Left kidney (tissue), 8 donors: ENCODE results near the gene SLC1A5. TPM values are rescaled to one million over a fixed set of nuclear protein-coding genes. Genes with fewer than 3 reads are reported as not detected.
"Not testable (repeated sequence)": the region's sequence is repeated elsewhere in the genome, so short reads cannot be mapped to it uniquely, and the experiment has no call there.

ENCODE experiments used
- DNase-seq: peaks from one replicate; pipeline ENCODE4 v3.0.0-alpha.2; 2013
- long read RNA-seq, 8 donors: transcript quantifications; one replicate each; lab custom pipeline, GENCODE V29; 2026
- polyA plus RNA-seq: library from polyadenylated mRNA; unstranded; fragments of 120-200 nt; gene quantifications from one replicate; pipeline ENCODE4 v1.2.1, GENCODE V29; 2013; ENCODE audit not compliant: insufficient read length

The SLC1A5 gene
- 34.3 TPM for polyA plus RNA-seq
- long read RNA-seq, donor 1, transcript SLC1A5-203 (8 exons, 2,882 nt): major isoform, 15 of 16 reads
- long read RNA-seq, donor 1, partial matches to known transcripts: 0 of 16 reads
- long read RNA-seq, donor 1, other reads (novel, unspliced or antisense): 0 of 16 reads
- long read RNA-seq, donor 2, transcript SLC1A5-203 (8 exons, 2,882 nt): major isoform, 13 of 16 reads
- long read RNA-seq, donor 2, partial matches to known transcripts: 0 of 16 reads
- long read RNA-seq, donor 2, other reads (novel, unspliced or antisense): 0 of 16 reads
- long read RNA-seq, donor 3, transcript SLC1A5-203 (8 exons, 2,882 nt): major isoform, 9 of 18 reads
- long read RNA-seq, donor 3, partial matches to known transcripts: 9 of 18 reads
- long read RNA-seq, donor 3, other reads (novel, unspliced or antisense): 0 of 18 reads
- long read RNA-seq, donor 4: 0 reads
- long read RNA-seq, donor 5, transcript SLC1A5-203 (8 exons, 2,882 nt): major isoform, 12 of 13 reads
- long read RNA-seq, donor 5, partial matches to known transcripts: 0 of 13 reads
- long read RNA-seq, donor 5, other reads (novel, unspliced or antisense): 0 of 13 reads
- long read RNA-seq, donor 6, transcript SLC1A5-203 (8 exons, 2,882 nt): major isoform, 18 of 33 reads
- long read RNA-seq, donor 6, partial matches to known transcripts: 14 of 33 reads
- long read RNA-seq, donor 6, other reads (novel, unspliced or antisense): 0 of 33 reads
- long read RNA-seq, donor 7, transcript SLC1A5-203 (8 exons, 2,882 nt): major isoform, 21 of 21 reads
- long read RNA-seq, donor 7, partial matches to known transcripts: 0 of 21 reads
- long read RNA-seq, donor 7, other reads (novel, unspliced or antisense): 0 of 21 reads
- long read RNA-seq, donor 8, partial matches to known transcripts: 0 of 3 reads
- long read RNA-seq, donor 8, other reads (novel, unspliced or antisense): 0 of 3 reads

DNA sequence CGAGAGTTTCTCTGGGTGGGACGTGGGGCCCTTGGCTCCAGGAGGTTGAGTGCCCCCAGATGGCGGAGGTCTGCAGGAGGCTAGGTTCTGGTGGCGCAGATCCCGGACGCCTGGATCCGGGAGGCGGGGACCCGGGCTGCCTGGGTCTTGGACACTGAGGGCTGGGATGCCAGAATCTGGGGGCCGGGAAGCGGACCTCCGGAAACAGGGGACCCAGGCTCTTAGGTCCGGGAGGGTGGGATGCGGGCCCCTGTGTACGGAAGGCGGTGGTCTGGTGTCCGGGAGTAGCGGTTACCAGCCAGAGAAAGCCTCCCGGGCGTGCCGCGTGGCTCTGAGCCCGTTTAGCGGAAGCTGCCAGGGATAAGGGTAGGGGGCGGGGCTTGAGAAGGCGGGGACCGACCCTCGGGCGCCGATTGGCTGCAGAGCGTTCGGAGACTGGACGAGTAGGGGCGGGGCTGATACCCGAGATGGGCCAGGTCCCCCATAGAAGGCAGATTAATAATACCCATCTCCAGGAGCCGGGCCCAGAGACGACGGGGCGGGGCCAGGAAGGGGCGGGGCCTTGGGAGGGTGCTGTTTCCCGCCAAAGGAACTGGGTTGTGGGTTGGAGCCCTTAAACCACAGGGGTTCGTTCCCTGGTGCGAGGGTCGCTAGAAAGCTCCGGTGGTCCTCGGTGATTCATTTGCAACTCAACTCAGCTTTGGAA lies at the start of gene SLC1A5:
Gene SLC1A5, minus strand, starts transcription at position 333 of the 706 bp plus-strand sequence. CDS start 629 bp downstream, outside the sequence.
- DNase-seq: peak; percentile 91

DNA sequence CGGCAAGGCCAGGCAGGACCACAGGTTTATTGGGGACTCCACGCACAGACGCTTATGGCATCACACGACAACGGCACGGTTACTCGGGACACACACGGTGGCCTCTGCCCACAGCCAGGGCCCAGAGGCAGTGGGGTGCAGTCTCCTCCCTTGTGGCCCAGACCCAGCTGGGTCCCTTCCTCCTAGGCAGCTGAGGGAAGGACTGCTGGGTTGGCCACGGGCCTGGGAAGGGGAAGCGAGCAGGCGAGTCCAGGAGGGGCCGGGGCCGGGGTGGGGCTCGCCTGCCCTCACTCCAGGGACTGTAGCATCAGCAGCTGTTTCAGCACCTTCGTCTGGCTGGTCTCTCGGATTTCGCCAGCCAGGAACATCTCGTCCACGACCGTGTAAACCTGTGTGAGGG lies 49.8 kb upstream of the SLC1A5 start:
- no peak for DNase-seq

DNA sequence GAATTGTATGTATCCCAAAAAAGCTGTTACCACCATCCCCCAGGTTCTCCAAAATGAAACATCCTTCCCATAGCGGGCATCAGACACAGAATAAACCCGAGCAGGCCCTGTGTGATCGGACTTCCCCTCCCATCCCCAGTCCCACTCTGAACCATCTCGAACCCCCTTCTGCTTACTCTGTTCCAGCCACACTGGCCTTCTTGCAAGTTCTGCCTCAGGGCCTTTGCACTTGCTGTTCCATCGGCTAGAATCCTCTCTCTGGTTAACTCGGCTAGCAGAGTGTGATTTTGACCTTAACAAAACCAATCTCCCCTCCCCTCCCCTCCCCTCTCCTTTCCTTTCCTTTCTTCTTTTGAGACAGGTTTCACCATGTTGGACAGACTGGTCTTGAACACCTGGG lies 46.6 kb upstream of the SLC1A5 start:
- DNase-seq: no peak

DNA sequence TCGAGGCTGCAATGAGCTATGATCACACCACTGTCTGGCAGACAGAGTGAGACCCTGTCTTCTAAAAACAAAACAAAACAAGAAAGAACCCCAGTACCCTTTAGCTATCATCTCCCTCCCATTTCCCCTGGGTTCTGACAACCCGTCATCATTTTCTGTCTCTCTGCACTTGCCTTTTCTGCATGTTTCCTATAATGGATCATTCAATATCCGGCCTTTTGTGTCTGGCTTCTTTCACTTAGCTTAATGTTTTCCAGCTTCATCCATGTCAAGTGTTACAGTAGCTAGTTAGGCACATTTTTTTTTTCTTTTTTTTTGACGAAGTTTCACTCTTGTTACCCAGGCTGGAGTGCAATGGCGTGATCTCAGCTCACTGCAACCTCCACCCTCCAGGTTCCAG lies 45.7 kb upstream of the SLC1A5 start:
- DNase-seq: no peak

DNA sequence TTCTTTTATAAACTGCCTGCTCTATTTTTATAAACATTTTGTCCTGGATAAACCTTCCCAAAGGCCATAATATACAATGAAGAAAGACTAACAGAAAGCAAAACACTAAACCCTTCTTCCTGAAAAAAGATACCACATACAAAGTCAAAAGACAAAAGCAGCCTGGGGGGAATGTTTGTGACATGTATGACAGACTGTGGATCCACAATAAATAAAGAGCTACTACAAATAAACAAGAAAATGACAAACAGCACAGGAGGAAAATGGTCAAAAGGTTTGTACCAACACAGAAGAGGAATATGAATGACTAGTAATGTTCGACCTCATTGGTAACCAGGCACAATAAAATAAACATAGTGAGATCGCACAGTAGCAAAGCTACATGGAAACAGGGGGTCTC lies 42.5 kb upstream of the SLC1A5 start:
- DNase-seq: no peak

DNA sequence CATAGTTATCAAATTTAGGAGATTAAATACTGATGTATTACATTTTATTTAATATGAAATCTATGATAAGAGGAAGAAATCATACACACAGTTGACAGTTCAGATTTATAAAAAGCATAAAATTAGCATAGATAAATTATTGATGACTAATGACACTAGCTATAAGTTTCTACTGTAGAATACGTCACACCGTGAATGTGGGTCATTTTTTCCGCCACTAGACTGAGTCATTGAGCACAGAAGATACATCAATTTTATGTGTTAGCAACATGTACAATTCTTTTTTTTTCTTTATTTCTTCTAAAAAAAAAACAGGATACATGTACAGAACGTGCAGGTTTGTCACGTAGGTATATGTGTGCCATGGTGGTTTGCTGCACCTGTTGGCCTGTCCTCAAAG lies 40.1 kb upstream of the SLC1A5 start:
- no peak for DNase-seq

DNA sequence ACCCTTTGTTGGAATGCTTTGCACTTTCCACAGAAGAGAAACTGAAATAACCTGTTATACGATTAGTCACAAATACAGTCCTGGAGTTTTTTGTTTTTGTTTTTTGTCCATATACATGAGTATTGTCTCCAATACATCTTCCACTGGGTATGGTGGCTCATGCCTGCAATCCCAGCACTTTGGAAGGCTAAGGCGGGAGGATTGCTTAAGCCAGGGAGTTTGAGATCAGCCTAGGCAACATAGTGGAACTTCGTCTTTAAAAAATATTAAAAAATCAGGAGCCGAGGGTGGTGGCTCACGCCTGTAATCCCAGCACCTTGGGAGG lies 37.3 kb upstream of the SLC1A5 start:
- DNase-seq: no peak

DNA sequence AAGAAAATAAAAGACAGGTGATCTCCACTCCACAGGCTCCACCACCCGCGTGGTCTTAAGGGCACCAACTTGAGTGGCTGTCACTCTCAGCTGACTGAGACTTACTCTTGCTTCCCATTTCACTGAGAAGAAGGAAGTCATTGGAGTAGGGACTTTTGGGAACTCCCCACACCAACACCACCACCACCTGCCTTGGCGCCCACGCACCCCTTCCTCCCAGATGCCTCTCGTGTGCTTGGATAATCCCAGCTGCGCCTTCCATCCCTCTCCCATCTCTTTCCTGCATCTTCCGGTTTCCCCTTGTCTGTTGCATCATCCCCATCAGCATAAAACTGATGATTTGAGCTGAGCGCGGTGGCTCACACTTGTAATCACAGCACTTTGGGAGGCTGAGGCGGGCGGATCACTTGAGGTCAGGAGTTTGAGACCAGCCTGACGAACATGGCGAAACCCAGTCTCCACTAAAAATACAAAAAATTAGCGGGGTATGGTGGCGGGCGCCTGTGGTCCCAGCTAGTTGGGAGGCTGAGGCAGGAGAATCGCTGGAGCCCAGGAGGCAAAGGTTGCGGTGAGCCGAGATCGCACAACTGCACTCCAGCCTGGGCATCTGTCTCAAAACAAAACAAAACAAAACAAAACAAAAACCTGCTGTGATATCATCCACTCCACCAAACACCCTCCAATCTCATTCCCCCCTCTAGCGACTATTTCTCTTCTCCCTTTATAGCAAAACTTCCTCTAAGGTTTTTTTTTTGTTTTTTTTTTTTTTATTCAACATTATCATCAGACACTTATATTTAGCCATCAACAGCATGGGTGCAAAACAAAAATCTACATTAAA lies 36.7 kb upstream of the SLC1A5 start:
- no peak for DNase-seq

DNA sequence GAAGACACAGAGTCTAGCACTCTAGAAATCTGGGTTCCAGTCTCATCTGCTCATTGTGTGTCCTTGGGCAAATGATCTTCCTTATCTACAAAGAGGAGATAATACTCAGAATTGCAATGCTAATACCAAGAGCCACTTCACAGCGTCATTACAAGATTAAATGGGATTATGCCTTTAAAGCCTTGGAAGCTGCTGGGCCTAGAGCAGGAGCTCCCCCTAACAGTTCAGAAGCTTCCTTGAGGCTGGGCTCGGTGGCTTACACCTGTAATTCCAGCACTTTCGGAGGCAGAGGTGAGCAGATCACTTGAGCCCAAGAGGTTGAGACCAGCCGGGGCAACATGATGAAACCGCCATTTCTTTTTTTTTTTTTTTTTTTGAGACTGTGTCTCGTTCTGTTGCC lies 34.7 kb upstream of the SLC1A5 start:
- no peak for DNase-seq

DNA sequence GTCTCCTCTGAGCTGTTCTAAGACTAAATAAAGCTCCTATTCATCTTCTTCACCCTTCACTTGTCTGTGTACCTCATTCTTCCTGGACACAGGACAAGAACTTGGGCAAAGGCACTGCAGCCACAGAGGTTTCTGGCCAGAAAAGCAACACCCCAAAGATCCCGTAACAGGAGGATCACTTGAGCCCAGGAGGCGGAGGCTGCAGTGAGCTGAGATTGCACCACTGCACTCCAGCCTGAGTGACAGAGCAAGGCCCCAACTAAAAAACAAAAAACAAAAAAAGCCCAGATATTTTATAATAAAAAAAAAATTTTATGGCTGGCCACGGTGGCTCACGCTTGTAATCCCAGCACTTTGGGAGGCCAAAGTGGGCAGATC lies 34.0 kb upstream of the SLC1A5 start:
- not testable (repeated sequence) for DNase-seq

DNA sequence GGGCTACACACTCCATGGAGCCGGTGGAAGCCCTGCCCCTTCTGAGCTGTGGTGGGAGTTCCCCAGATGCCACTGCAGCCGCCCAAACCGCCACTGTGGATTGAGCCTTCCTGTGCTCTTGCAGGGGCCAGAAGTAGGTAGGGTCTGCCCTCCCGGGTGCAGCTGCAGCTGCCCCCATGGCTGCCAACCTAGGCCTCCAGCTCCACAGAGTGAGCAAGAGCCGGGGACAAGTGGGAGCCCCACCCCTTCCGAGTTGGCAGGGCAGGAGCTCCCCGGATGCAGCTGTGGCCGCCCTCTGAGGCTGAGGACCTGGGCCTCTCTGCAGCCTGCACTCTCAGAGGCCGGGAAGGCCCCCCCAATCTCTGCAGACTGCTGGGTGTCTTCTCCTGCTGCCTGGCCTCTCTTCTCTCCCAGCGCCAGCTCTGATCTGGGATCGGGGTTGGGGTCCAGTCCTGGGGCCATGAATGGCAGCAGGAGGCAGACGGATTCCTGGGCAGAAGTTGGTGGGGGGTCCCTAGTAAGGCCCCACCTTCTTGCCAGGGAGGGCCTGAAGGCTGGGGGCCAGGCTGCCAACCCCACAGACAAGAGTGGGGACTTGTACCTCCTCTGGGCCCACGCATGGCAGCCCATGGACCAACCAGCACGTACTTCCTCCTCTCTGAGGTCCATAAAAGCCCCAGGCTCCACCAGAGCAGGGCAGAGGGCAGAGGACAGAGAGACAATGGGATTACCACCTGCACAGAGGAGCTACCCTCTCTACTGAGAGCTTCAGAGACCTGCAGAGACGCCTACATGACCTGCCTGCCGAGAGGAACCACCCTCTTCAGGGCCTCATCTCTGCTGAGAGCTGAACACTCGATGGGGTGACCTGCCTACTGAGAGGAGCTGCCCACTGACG lies 33.4 kb upstream of the SLC1A5 start:
- no peak for DNase-seq

DNA sequence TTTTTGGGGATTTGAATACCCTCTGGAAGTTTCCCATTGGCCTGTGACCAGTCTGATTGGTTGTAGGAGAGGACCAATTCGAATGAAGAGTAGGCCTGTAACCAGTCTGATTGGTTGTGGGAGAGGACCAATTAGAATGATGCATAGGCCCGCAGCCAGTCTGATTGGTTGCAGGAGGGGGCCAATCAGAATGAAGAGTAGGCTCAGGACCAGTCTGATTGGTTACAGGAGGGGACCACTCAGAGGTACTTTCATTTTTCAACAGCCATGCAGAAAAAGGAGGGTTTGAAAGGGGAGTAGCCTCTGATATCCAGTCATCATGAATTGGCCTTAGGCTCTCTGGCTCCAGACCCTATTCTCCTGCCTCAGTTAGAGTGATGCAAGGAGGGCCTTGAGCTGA lies 30.4 kb upstream of the SLC1A5 start:
- DNase-seq: no peak

DNA sequence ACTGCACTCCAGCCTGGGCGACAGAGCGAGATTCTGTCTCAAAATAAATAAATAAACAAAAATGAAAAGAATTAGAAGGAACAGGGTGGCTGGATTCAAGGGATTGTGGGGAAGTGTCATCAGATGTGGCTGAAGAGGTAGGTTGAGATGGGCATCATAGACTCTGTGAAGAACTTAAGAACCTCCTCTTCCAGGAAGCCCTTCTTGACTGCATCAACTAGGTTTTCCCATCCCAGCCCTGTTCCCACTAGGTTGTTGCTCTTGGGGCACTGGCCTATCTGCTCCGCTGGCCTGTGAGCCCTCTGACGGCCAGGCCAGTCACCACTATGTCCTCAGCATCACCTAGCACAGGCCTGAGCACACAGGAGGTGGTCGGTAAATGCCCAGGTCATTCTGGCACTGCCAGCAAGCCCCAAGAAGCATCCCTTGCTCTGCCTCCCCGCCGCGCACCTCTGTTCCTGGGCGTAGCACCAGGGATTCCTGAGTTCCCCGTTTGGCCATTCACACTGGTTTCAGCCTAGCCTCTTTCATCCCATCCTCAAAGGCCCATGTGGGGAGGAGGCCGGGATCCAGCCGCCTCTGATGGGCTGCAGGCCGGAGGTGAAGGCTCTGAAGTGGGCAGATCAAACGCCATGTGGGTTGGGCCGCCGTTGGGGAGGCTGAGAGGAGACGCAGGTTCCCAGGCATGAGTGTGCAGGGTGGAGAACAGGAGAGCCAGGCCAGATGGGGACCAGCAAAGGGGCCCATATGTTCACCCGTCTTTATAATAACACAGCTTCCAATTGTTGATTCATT lies 27.6 kb upstream of the SLC1A5 start:
- DNase-seq: no peak

DNA sequence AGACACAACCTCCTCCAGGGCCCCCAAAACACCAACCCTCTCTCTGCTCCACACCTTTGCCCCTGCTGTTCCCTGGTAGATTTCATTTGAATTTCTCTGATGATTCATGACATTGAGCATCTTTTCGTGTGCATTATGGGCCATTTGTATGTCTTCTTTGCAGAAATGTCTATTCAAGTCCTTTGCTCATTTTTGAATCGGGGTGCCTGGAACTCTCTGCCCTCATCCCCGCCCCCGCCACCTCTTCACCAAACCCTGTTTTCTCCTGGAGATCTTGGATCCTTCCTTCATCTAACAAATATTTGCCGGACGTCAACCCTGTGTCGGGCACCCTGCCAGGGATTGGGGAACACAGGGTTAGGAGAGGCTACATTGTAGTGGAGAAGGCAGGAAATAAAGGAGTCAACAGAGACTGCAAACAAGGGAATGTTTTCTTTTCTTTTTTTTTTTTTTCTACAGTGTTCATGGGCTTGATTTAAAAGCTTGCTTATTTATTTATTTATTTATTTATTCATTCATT lies 25.5 kb upstream of the SLC1A5 start:
- DNase-seq: peak; percentile 68

DNA sequence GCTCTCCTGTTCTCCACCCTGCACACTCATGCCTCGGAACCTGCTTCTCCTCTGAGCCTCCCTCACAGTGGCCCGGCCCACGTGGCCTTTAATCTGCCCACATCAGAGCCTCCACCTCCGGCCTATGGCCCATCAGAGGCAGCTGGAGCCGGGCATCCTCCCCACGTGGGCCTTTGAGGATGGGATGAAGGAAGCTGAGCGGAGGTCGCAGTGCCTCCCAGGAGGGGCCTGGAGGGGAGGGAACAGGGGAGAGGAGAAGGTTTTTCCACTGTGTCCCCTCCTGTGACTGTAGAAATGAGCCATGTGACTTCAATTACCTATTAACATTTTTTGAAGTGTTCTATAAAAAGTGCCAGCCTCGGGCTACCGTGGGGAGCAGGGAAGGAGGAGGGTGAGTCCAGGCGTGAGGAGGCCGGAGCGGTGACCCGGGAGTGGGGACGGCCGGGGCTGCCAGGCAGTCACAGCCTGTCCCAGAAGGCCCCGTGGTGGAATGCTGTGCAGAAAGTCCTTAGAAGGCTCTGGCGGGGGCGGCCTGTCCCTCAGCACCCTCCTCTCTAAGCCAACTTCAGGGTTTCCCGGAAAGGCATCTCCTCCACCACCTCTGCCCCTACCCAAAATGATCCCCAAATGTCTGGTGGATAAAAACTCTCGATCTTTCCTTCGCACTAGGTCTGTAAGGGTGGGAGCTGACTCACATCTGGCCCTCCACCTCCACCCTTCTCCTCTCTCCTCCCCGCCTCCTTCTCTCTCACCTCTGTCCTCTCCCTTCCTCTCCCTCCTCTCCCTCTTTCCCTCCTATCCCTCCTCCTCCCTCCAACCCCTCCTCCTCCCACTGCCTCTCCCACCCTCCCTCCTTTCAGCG lies 24.8 kb upstream of the SLC1A5 start:
- DNase-seq: peak; percentile 34

DNA sequence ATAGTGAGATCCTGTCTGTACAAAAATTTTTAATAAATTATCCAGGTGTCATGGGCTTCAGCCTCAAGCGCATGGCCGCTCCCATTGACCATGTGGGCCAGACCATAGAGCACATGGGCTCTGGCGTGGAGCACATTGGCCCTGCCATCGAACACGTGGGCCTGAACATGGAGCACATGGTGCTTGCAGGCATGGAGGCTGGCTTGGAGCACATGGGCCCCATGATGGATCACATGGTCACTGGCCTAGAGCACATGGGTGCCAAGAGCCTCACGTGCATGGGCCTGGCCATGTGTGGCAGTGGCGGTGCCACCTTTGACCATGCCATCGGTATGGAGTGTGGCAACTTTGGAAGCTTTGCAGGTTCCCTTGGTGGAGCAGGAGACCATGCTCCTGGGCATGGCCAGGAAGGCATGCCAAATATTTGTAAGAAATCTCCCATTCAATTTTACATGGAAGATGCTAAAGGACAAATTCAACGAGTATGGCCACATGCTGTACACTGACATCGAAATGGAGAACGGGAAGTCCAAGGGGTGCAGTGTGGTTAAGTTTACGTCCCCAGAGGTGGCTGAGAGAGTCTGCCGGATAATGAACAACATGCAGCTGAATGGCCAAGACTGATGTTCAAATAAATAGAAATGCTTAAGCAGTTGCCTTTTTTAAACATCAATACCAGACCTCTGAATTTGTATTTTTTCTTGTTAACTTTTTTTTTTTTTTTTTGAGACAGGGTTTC lies 21.3 kb upstream of the SLC1A5 start:
- DNase-seq: no peak

DNA sequence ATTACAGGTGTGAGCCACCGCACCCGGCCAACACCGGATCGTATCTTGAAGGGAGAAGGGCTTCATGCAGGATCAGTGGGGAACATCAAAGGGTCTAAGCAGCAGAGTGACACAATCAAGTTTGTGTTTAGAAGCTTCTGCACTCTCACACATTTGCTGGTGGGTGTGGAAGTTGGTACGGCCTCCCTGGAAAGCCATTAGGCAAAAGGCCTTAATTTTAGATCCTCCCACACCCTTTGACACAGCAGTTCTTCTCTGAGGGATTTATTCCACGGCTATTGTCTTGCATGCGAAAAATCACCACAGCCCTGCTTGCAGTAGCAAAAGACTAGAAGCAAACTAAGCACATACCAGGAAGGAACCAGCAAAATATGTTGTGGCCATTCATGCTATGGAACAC lies 18.3 kb upstream of the SLC1A5 start:
- DNase-seq: no peak

DNA sequence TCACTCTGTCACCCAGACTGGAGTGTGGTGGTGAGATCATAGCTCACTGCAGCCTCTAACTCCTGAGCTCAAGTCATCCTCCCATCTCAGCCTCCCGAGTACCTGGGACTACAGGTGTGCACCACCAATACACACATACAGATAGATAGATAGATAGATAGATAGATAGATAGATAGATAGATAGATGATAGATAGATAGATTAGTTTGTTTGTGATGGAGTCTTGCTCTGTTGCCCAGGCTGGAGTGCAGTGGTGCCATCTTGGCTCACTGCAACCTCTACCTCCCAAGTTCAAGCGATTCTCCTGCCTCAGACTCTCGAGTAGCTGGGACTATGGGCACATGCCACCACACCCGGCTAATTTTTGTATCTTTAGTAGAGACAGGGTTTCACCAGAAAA lies 16.0 kb upstream of the SLC1A5 start:
- DNase-seq: not testable (repeated sequence)
